Vagina (tissue), 2 donors: ENCODE measurements around the gene TMA7.

ENCODE experiments used
- CTCF ChIP-seq, 3 experiments: fragments of 450-650 bp in 2 of 3; fragments of 200-600 bp in 1 of 3; sonication (generic) in 1 of 3; IDR thresholded peaks; one replicate each; pipeline ENCODE4 v1.5.1; 2017 to 2019; ENCODE audit warnings: antibody characterized with exemption in 3 of 3, mild to moderate bottlenecking in 2 of 3, moderate library complexity in 2 of 3
- POLR2AphosphoS5 ChIP-seq, 2 donors: sonication (generic); formaldehyde crosslinking; IDR thresholded peaks; one replicate each; pipeline ENCODE4 v1.9.0; 2017; ENCODE audit warnings: antibody characterized with exemption in 2 of 2, mild to moderate bottlenecking in 2 of 2, low read depth in 1 of 2; ENCODE audit not compliant: insufficient read depth in 1 of 2

DNA sequence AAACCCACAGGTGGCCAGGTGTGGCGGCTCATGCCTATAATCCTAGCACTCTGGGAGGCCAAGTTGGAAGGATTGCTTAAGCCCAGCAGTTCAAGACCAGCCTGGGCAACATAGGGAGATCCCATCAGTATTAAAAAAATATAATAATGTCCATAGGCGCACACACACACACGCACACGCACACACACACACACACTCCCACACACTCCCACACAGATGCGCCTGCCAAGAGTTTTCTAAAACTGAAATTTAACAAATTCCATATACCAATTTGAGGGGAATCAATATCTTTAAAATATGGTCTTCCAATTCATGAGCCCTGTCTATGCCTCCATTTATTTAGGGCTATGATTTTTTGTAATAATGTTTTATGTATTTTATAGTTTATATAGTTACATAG lies 46.9 kb downstream of the TMA7 start:
- TF ChIP-seq CTCF (IDR thresholded peaks at IDR 0.05) (no peak), POLR2AphosphoS5 (IDR thresholded peaks at IDR 0.05; ENCODE audit: insufficient read depth in 1 of 2, low read depth in 1 of 2) (no peak)
